AG20443 (cell line): ENCODE data around the gene CALY.

Experiments used
- DNase-seq: peaks from one replicate; pipeline ENCODE4 v3.0.0; 2012; ENCODE audit warnings: low spot score, mixed read lengths

The CALY gene

DNA sequence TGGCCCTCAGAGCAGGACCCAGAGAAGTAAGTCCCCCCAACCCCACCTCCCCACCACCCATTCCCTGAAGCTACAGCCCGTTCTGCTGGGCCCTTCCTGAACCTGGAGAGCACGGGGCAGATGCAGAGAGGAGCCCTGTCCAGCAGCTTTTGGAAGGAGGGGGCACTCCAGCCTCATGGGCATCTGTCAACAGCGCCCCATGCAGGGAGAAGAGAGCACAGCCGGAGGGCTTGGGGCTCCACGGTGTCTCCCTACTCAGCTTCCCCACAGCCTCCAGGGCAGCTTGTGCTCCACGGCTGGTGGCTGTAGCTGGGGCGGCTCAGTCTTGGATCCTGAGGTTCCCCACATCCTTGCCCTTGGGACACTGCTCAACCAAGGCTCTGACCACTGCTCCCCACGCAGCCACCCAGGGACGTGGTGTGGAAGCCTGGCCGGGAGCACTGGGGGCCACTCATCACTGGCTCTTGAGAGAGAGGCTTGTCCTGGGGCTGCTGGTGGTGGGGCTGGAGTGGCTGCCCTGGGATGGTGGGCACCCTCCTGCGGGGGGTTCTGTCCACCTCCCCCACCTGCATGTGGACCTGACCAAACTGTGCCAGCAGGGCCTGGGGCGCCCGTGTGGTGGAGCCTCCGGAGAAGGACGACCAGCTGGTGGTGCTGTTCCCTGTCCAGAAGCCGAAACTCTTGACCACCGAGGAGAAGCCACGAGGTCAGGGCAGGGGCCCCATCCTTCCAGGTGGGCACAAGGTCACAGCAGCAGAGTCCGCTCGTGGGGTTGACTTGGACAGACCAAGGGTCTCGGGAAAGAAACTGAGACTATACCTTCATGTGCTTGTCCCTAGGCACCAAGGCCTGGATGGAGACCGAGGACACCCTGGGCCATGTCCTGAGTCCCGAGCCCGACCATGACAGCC lies 15.0 kb upstream of the CALY start:
- no peak for DNase-seq

DNA sequence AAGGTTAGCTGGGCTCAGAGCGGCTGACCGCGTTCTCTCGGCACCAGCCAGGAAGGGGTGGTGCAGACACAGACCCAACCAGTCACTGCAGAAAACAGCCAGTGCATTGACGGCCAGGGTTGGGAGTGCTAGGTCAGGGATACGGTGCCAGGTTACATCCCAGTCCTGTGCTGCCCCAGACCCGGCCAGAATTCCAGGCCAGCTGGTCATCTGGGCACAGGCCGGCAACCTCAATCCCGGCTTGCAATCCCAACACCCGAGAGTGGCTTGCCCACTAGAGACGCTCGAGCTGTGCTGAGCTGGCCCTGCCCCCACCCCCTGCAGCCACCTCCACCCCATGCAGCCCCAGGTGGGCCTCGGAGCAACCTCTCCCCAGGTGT lies 14.2 kb upstream of the CALY start:
- peak; percentile 39 for DNase-seq

DNA sequence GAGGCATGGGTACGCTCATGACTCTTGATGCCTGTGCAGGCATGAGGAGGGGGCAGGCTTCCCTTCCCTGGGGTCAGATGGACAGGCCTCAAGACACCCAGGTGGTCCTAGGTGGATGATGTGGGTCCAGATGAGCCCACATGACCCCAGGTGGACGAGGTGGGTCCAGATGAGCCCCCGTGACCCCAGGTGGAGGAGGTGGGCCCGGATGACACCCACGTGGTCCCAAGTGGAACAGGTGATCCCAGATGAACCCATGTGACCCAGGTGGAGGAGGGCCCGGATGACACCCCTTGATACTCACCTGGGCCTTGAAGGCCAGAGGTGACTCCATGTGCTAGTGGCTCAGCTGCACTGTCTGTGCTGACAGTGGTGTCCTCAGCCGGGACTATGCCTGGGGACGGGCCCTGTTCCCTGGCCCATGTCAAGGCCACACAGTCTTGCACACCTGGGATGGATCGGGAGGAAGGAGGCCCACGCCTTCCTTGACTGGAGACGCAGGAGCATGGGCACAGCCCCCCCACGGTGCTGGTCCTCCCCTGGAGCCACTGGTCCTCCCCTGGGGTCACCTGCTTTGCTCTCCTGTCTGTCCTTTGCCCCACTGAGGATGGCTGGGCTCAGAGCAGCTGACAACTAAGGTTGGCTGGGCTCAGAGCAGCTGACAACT lies 13.7 kb upstream of the CALY start:
- DNase-seq = no peak

DNA sequence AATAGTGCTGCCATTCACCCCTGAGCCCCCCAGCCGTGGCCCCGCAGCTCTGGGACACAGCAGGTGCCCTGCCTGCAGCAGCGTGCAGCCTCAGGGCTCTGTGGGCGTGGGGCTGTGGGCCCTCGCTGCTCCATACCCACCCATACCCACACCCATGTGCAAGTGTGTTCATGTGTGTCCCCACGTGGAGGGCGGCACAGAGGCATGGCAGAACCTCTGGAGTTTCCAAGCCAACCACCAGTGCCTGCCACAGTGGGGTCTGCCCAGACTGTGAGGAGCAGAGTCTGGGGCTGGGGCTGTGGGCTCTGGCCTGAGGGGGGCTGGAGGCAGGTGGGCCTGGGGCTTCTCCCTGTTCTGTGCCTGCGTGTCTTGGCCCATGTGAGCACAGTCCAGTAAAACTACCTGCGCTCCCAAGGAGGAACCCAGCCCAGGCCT lies 12.9 kb upstream of the CALY start:
- DNase-seq = no peak

DNA sequence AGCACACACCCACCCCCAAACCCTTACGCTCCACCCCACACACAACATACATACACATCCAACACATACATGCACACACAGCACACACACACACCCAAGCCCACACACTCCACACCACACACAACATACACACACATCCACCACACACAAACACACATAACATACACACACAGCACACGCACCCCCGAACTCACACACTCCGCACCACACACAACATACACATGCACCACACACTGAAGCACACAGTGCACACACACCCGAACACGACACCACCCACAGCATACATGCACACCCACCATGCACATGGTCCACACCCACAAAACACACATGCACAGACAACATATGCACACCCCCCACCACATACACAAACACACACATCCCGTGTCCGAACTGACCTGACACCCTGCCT lies 12.5 kb upstream of the CALY start:
- DNase-seq = no peak

DNA sequence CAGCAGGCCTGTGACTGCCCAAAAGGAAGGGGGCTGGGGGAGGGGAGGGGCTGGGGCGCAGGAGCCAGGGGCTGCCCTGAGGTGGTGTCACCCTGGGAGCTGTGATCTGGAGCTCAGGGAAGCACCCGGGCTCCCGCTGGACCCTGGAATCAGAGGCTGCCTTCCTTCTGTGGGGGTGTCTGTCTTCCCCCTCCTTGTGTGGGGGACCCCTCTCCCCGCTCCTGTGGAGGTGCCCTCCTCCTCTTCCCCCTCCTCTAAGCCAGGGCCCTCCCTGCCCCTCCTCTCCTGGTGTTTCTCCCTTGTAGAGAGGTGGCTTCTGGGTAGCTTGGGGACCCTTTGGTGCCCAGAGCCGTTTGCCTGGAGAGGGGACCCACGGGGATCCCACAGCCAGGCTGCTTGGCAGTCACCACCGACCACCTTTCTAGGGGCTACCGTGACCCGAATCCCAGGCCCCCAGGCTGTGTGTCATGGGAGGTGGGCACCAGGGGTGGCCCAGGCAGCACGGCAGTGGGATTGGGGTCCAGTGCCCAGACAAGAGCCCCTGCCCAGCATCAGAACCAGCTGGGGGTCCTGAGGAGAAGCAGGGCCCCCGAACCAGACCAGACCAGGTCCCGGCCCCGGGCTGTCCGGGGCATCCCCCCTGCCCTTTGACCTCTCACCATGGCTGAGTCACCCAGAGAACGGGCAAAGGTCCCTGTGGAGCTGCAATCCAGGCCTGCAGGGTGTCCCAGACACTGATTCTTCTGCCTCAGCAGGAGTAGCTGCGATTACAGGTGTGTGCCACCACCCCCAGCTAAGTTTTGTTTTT lies 11.2 kb upstream of the CALY start:
- DNase-seq = no peak

DNA sequence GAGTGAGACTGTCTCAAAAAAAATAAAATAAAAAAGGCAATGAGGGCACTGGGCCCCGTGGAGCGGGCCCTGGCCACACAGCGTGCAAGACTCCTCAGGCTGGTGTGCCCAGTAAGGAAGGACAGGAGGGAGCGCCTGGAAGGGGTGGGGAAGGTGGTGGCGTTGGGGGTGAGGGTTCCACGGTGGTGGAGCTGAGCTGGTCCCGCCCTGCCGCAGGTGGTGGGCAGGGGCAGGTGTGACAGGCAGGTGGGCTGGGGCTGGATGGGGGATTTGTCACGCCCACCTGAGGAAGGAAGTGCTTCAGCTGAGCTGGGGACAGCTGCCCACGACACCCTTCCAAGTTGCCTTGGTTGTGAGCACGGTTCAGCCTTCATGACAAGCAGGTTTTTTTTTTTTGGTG lies 9.7 kb upstream of the CALY start:
- DNase-seq = no peak

DNA sequence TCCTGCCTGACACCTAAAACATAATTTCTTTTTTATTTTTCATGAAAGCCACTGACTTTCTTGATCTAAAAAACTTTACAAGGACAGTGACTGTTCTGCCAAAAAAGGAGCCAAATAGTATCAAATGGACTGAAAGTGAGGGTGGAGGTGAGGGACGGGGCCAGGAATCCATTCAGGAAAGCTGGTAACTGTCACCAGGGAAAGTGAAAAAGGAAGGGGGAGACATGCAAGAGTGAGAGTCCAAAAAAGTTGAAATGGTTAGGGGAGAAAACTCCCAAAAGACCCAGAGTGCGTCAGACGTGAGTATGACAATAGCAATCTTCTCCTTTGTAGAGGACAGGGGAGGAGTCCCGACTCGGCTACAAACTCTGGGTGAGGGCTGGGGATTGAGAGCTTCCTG lies 7.5 kb upstream of the CALY start:
- DNase-seq = no peak

DNA sequence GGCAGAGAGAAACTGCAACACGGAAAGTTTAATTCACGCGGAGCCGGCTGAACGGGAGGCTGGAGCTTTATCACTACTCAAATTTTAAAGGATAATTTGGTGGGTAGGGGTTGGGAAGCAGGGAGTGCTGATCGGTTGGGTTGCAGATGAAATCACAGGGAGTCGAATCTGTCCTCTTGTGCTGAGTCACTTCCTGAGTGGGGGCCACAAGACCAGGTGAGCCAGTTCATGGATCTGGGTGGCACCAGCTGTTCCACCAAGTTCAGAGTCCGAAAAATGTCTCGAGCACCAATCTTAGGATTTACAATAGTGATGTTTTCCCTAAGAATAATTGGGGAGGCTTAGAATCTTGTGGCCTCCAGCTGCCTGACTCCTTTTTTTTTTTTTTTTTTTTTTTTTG lies 6.9 kb upstream of the CALY start:
- DNase-seq = no peak

DNA sequence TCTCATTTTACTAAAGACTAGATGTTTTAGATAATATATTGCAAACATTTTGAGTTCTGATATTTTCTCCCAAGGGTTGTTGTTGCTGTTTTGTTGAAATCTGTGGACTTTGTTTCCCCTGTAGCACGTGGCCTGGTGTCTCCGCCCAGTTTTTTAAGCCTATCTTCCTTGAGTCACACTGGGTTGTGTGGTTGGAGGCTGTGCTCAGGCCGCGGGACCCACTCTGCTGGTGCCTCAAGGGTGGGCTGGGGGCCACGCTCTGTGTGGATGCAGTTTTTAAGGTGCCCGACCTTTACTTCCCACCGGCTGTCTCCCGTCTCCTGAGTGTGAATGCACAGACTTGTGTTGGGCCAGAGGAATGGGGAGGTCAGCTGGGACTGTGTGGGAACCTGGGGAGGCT lies 6.2 kb upstream of the CALY start:
- no peak for DNase-seq

DNA sequence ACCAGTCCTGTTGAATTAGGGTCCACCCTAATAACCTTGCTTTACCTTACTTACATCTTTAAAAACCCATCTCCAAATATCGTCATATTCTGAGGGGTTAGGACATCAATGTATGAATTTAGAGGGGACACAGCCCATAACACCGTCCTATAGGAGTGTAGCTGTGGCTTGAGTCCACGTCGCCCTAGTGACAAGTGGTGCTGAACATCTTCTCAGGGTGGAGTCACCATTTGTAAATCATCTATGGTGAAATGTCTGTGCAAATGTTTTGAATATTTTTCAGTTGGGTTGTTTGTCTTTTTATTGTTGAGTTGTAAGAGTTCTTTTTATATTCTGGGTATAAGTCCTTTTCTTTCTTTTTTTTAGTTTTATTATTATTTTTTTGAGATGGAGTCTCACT lies 5.3 kb upstream of the CALY start:
- no peak for DNase-seq

DNA sequence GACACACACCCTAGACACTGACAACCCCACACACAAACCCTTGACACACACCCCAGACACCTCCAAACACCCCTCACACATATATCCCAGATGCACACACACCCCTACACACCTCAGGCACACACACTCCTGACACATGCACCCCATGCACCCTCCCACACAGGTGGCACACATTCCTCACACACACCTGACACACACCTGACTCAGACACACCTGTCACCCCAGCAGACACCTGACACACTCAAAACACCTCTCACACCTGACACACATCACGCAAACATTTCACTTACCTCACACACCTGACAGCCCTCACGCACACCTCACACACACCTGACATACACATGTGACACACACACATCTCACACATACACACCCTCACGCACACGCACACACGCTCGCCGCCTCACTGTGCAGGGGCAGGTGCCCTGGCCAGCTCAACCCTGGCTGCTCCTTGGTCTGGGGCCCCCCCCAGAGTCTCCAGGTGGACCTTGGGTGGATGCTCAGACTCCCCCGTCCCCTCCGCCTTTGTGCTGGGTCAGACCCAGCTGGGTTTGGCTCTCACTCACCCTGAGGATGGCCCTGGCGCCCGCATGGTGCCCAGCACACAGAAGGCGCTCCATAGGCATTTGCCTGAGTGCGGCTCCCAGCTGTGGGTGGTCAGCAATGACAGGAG lies 3.1 kb upstream of the CALY start:
- DNase-seq = no peak

DNA sequence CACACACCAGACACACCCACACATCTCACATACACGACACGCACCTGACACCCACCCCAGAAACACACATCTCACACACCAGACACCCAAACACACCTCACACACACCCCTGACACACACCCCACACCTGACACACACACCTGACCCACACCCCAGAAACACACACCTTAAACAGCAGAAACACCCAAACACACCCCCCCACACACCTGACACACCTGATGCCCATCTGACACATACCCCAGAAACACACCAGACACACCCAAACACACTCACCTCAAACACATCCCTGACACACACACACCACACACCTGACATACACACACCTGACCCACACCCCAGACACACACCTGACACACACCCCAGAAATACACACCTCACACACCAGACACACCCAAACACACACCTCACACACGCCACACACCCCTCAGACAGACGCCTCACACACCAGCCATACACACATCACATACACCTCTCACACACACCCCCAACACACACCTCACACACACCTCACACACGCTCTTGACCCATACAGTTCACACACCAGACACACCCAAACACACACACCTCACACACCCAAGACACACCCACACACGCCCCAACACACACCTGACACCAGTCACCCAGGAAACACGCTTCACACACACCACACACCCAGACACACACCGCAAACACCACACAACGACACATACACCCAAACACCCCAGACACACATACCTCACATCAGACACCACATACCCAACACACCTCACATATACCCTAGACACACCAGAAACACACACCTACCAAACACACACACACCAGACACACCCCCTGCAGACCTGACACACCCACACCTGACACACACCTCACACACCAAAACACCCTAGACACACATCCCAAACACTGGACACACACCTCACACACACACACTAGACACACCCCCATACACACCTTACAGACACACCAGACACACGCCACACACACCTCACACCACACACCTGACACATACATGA lies 1.7 kb upstream of the CALY start:
- DNase-seq = no peak

DNA sequence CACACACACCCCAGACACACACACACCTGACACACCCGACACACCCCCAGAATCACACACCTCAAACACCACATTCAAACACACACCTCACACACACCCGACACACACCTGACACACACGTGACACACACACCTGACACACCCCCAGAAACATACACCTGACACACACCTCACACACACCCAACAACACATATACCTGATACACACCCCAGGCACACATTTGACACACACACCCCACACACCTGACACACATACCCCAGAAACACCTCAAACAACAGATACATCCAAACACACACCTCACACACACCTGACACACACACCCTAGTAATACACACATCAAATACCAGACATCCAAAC lies 652 bp upstream of the CALY start:
- no peak for DNase-seq

DNA sequence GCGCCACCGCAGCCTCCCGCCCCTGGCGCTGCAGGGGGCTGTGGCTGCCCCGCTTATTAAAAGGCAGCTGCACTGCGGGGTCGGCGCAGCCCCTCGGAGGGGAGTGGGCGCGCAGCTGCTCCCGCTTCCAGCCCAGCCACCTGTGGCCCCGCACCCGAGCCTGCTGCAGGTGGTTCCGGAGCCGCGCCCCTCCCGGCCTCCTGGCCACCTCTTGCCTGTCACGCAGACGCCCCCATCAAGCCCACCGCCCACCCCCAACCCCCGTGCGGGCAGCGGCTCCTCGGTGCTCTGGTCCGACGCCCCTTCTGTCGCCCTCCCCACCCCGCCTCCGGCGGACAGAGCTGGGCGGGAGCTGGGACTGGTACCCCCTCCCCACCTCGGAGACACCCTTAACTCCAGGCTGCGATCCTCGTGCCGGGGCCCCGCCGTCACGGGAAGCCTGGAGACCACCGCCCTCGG lies 549 bp downstream of the CALY start:
- DNase-seq = no peak

DNA sequence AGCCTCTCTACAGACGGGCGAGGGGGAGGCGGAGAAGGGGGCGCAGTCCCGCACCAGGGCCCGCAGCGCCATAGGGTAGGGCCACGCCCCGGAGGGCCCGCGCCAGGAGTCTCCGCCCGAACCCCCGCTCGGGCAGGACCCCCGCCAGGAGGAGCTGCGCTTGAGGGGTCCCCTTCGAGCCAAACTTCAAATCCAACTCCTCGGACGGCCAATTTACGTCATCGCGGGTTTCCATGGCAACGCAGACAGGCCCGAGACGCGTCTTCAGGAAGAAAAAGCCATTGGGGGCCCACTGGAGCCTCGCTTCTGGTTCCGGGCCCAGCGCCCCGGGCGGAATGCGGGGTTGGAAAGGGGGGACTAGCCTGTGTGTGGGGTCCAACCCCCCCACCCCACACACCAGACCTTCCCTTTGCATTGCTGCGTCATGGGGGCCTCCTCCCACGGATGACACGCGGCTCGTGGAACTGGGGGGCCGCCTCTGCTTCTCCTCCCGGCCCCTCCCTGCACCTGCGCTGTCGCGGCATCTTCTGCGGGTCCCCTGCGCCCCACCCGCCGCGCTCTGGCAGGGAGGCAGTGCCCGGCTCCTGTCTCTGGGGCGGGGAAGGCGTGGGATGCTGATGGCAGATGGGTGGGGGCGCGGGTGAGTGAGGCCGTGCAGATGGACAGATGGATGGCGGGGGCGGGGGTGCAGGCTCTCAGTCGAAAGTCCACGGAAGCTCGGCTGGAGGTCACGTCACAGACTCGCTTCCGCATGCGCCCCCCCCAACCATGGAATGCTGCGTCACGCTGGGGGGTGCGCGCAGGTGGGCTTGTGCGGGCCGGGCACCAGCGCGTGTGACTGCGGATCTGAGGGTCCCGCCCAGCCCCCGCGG lies 1.2 kb downstream of the CALY start:
- DNase-seq = peak; percentile 78

DNA sequence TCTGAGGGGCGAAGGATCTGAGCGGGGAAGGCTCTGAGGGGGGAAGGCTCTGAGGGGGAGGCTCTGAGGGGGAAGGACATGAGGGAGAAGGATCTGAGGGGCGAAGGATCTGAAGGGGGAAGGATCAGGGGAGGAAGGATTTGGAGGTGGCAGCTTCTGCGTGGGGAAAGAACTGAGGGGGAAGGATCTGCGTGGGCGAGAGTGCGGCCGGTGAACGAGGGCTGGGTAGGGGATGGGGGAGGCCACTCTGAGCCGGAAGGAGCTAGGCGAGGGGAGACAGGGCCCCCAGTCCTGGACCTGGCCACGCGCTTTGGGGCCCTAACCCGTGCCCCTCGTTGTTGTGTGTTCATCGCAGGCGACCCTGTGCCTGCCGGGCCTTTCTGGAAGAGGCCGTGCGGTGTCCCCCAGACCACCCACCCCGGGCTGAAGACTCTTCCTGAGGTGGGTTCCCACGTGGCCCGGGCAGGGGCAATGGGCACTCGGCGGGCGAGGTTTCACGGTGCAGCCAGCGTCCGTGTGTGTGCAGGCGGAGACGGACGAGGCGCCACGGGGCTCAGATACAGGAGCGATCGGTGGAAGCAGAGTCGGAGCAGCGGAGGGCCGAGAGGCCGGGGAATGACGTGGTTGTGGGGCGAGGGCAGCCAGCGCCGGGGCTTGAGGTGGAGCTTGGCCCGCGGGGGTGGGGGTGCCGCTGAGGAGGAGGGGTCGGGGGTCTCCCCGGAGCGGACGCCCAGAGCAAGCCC lies 2.0 kb downstream of the CALY start:
- peak; percentile 54 for DNase-seq

DNA sequence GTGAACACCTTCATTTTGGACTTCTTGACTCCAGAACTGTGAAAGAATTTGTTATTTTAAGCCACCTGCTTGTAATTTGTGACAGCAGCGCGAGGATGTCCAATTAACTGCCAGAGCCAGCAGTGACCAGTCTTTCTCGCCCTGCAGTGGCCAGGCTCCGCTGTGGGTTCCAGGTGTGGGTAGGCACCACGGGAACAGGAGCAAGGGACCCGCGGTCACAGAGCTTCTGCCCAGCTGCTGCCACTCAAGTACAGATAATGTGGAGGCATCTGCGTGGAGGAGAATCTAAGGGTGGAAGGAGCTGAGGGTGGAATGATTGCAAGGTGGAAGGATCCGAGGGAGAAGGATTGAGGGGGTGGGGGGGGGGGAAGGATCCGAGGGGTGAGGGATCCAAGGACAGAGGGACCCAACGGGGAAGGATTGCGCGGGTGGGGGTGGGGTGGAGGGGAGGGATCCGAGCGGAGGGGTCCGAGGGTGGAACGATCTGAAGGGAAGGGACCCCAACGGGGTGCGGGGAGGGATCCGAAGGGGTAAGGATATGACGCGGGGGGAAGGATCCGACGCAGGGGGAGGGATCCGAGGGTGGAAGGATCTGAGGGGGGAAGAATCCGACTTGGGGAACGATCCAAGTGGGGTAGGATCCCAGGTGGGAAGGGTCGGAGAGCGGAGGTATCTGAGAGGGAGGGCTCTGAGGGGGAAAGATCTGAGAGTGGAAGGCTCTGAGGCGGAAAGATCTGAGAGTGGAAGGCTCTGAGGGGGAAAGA lies 3.6 kb downstream of the CALY start:
- DNase-seq = no peak
